B cell (primary cell): ENCODE measurements around the gene HADHB.

Source experiments
- EZH2 ChIP-seq: IDR thresholded peaks from 2 replicates; pipeline ENCODE4 v1.6.1; 2012; ENCODE audit warnings: borderline replicate concordance, low read depth, mild to moderate bottlenecking, moderate library complexity, low read length; ENCODE audit not compliant: insufficient read depth, poor library complexity, severe bottlenecking
- TF ChIP-seq, protein P1 (sequence below): fragments of 200-600 bp; IDR thresholded peaks from one replicate; pipeline ENCODE4 v1.8.0; 2022; ENCODE audit warnings: antibody characterized with exemption, mild to moderate bottlenecking

DNA sequence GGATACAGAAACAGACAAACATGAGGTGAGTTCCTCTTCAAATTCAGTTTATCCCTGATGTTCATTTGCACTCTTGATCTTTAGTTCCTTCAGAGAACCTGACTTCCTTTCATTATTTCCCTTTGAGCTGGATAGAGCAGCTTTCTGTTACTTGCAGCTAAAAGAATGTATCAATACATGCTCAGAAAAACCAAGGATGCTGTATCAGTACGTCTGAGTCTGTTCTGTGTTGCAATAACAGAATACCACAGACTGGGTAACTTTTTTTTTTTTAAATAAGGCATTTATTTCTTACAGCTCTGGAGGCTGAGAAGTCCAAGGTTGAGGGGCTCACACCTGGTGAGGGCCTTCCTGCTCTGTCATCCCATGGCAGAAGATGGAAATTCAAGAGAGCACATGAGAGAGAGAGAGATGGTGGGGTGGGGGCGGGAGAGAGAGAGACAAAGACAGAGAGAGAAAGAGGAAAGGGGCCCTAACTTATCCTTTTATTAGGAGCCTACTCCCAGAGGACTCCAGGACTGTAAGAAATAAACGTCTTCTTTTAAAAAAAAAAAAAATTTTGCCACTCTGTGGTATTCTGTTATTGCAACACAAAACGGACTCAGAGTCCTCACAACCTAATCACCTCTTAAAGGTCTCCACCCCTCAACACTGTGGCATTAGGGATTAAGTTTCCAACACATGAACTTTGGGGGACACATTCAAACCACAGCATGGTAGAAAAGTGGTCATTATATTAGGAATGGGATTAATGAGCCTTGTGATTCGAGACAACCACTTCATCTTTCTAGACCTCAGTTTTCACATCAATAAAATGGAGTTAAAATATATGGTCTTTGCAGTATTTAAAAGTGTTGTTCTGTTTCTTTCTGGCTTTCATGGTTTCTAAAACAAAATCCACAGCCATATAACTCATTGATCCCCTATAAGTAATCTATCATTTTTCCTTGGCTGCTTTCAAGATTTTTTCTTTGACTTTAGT is 82.8 kb downstream of the HADHB start:
- TF ChIP-seq, protein P1, sequence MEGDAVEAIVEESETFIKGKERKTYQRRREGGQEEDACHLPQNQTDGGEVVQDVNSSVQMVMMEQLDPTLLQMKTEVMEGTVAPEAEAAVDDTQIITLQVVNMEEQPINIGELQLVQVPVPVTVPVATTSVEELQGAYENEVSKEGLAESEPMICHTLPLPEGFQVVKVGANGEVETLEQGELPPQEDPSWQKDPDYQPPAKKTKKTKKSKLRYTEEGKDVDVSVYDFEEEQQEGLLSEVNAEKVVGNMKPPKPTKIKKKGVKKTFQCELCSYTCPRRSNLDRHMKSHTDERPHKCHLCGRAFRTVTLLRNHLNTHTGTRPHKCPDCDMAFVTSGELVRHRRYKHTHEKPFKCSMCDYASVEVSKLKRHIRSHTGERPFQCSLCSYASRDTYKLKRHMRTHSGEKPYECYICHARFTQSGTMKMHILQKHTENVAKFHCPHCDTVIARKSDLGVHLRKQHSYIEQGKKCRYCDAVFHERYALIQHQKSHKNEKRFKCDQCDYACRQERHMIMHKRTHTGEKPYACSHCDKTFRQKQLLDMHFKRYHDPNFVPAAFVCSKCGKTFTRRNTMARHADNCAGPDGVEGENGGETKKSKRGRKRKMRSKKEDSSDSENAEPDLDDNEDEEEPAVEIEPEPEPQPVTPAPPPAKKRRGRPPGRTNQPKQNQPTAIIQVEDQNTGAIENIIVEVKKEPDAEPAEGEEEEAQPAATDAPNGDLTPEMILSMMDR: no peak
- no peak for TF ChIP-seq EZH2
